Activated CD8-positive, alpha-beta memory T cell treated with anti-CD3 and anti-CD28 coated beads for 36 hours (primary cell): Measurements from ENCODE around the gene HDAC8. TPM values are rescaled to one million over a fixed set of nuclear protein-coding genes. Genes with fewer than 3 reads are reported as not detected.
"Not testable (repeated sequence)": the region's sequence is repeated elsewhere in the genome, so short reads cannot be mapped to it uniquely, and the experiment has no call there.

ENCODE experiments used
- CTCF ChIA-PET: fragments of 350-600 bp; sonication (Branson Sonifier 250); formaldehyde crosslinking; loops from one replicate; lab custom pipeline; 2021; ENCODE audit warnings: antibody characterized with exemption; lab: Charles Lee
- POLR2A ChIA-PET: fragments of 350-600 bp; sonication (Branson Sonifier 250); formaldehyde crosslinking; loops from one replicate; lab custom pipeline; 2021; ENCODE audit warnings: antibody characterized with exemption; lab: Charles Lee
- total RNA-seq, 2 experiments: library from RNA; stranded (reverse); gene quantifications; one replicate each; pipeline ENCODE4 v1.2.3, GENCODE V29; 2021

HDAC8 gene
- total RNA-seq: 10 to 100 TPM; 21.7 to 21.9 TPM

GRCh38 chrX:72572248-72573157 lies at the start of gene HDAC8:
Gene HDAC8 (minus strand): TSS chrX:72572843. CDS start chrX:72572761, 82 bp downstream.
- CTCF ChIA-PET: no interaction called here
- POLR2A ChIA-PET: interaction anchor here (0.6 to 1.0 kb wide), 3 partner anchors 35 to 295 kb away, joined by 4 to 6 read pairs (median 5); partner anchors contain the start of gene RPS4X

- POLR2A ChIA-PET: interaction anchor here (0.8 to 1.5 kb wide), 3 partner anchors 17 to 346 kb away, joined by 4 to 6 read pairs (median 4); partner anchors contain the start of gene RPS4X
- CTCF ChIA-PET: interaction anchor here (0.7 kb wide), 1 partner anchor 345 kb away, joined by 3 read pairs; no protein-coding TSS in a partner anchor
Observed at GRCh38 chrX:72621625-72622485, 49.2 kb upstream of the HDAC8 start.

GRCh38 chrX:72621163-72621562 lies 48.5 kb upstream of the HDAC8 start:
- ChIA-PET CTCF (interaction anchor here (0.7 kb wide), 1 partner anchor 345 kb away, joined by 3 read pairs; no protein-coding TSS in a partner anchor), POLR2A (interaction anchor here (0.8 to 1.5 kb wide), 4 partner anchors 16 to 345 kb away, joined by 3 to 6 read pairs (median 4); partner anchors contain the start of gene RPS4X)

GRCh38 chrX:72620550-72621145 lies 48.0 kb upstream of the HDAC8 start:
- CTCF ChIA-PET: no interaction called here
- POLR2A ChIA-PET: interaction anchor here (0.7 to 1.5 kb wide), 5 partner anchors 15 to 344 kb away, joined by 3 to 6 read pairs (median 4); partner anchors contain the start of gene RPS4X

GRCh38 chrX:72609313-72609712 lies 36.7 kb upstream of the HDAC8 start:
- ChIA-PET CTCF (no interaction called here), POLR2A (no interaction called here)

- ChIA-PET CTCF (no interaction called here), POLR2A (interaction anchor here (0.8 to 1.2 kb wide), 2 partner anchors 16 to 17 kb away, joined by 3 to 4 read pairs; no protein-coding TSS in a partner anchor)
Observed at GRCh38 chrX:72604705-72605104, 32.1 kb upstream of the HDAC8 start.

- ChIA-PET CTCF (no interaction called here), POLR2A (interaction anchor here (0.8 kb wide), 1 partner anchor 16 kb away, joined by 3 read pairs; no protein-coding TSS in a partner anchor)
Observed at GRCh38 chrX:72604112-72604511, 31.5 kb upstream of the HDAC8 start.

- POLR2A ChIA-PET, CTCF ChIA-PET: not testable (repeated sequence)
Observed at GRCh38 chrX:72591038-72591437, 18.4 kb upstream of the HDAC8 start.

GRCh38 chrX:72584163-72584562 lies 11.5 kb upstream of the HDAC8 start:
- CTCF ChIA-PET: no interaction called here
- POLR2A ChIA-PET: no interaction called here

- ChIA-PET CTCF (no interaction called here), POLR2A (no interaction called here)
Observed at GRCh38 chrX:72576141-72576894, 3.7 kb upstream of the HDAC8 start.

GRCh38 chrX:72573158-72573511 lies 492 bp upstream of the HDAC8 start:
- POLR2A ChIA-PET: interaction anchor here (0.7 kb wide), 1 partner anchor 48 kb away, joined by 6 read pairs; no protein-coding TSS in a partner anchor
- CTCF ChIA-PET: no interaction called here

GRCh38 chrX:72569786-72570185 lies 2.9 kb downstream of the HDAC8 start:
- ChIA-PET POLR2A (no interaction called here), CTCF (no interaction called here)

GRCh38 chrX:72568406-72569092 lies 4.1 kb downstream of the HDAC8 start:
- CTCF ChIA-PET: no interaction called here
- POLR2A ChIA-PET: no interaction called here

GRCh38 chrX:72566448-72566847 lies 6.2 kb downstream of the HDAC8 start:
- ChIA-PET POLR2A (no interaction called here), CTCF (no interaction called here)

GRCh38 chrX:72559655-72560054 lies 13.0 kb downstream of the HDAC8 start:
- POLR2A ChIA-PET, CTCF ChIA-PET: not testable (repeated sequence)

GRCh38 chrX:72554448-72555140 lies 18.0 kb downstream of the HDAC8 start:
- ChIA-PET CTCF (no interaction called here), POLR2A (no interaction called here)

- POLR2A ChIA-PET, CTCF ChIA-PET: not testable (repeated sequence)
Observed at GRCh38 chrX:72552443-72552842, 20.2 kb downstream of the HDAC8 start.
